Measurements from ENCODE around the gene CNTROB.

CNTROB gene

DNA sequence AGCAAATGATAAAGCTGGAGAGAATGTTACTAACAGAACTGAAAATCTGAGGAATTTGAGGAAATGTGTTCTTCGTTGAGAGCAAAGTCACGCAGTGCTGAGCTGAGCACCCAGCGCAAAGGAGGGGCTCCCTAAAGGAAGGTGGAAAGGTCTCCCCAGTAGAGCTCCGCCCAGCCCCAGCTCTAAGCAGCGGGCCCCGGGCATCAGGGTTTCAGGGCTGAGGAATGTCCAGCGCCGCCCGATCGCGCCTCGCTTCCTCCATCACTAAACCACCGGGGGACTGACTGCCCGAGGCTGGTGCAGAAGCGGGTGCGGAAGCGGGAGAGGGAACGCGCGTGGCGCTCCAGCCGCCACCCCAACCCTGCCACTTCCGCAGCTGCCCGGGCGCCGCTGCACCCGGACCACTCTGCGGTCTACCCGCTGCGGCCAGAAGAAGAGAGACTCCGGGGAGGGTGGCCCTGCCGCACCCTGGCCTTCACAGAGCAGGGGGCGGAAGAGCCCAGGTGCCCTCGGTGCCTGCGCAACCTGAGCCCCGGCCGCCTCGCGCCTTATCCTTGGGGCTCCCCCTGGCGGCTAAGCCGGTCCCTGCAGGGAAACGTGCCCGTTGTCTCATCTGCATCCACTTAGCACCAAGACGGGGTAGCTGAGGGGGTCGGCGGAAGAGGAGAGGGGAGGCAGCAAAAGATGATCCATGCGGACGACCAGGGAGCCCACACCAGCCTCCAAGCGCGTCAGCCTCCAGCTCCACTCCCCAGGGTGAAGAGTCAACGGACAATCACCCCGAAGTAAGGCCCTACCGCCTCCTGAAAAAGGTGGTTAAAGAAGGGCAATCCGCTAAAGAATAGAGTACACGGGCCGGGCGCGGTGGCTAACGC is 58.0 kb downstream of the CNTROB start:
- DNase-seq = peak; percentile 50

DNA sequence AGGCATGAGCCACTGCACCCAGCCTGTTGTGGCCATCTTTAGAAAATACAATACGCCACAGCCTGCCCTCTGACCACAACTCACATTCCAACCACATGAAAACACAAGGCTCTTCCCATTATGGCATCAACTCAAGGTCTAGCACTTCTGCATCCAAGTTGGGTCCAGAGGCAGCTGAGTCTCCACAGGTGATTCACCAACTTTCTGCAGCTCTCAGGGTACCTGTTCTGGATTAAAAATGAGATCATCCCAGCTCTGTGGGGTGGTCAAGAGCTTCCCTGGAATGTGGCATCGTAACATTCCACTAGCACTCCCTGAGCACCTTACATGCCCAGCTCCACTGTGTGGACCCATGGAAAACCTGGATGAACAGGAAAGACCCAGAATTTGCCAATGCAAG is 60.5 kb downstream of the CNTROB start:
- peak; percentile 41 for DNase-seq

DNA sequence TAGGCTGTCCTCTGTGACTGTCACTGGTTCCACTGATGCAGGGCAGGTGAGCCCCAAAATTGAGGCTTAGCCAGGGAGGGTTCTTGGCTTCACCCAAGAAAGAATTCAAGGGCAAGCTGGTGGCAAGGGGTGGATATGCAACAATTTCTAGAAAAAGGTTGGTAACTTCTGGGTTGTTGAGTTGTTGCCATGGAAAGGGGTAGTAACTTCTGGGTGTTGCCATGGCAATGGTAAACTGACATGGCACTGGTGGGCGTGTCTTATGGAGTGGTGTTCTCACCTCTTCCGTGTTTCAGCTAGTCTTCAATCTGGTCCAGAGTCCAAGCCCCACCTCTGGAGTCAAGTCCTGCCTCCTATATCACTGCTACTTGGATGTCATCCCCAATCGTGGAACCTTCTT is 60.9 kb downstream of the CNTROB start:
- DNase-seq = no peak

DNA sequence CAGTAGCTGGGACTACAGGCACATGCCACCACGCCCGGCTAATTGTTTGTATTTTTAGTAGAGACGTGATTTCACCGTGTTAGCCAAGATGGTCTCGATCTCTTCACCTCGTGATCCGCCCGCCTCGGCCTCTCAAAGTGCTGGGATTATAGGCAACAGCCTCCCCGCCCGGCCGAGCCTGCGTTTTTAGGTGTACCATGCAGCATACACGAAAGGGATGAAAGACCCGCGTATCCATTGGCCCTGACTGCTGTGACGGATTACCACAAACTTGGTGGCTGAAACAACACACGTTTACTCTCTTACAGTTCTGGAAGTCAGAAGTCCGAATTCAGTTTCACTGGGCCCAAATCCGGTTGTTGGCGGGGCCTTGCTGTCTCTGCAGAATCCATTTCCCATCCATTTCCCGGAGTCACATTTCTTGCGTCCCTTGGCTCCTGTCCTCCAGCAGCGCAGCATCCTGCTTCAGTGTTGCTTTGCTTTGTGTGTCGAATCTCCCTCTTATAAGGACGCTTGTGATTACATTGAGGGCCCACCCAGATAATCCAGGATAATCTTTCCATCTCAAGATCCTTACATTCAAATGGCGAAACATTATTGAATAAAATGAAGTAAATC is 62.1 kb downstream of the CNTROB start:
- no peak for DNase-seq

DNA sequence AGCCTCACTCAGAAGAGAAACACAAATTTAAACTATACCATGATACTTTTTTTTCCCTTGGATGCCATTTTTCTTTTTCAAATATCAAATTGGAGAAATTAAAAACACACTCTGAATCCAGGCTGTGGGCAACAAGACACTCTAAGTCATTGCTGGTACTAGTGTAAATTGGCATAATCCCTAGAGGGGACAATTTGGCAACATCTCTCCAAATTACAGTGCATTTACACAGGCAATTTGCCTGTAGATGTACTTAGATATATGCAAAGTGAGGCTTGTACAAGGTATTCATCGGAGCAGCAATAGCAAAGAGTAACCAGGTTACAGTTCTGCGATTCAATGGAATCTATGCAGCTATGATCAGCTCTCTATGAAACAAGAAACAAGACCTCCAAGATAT is 63.7 kb downstream of the CNTROB start:
- DNase-seq = no peak

DNA sequence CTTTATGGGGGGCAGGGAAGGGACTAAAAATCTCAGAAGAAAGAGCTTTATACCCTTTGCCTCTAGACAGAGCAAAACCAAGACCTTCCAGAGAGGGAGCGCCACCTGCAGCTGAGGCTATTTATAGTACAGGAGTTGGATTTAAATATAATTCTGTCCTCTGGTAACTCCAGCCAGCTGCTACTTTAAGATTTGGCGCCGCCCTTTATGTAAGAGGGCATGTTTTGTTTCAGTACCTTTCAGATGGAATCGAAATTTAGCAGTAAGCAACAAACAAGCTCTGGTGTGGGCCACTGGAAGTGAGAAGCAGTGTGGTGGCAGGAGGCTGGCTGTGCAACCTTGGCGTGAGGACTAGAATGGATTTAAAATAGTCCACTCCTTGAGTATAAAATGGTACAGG is 65.2 kb downstream of the CNTROB start:
- peak; percentile 20 for DNase-seq
